Measurements from ENCODE around the gene TMEM82.

The TMEM82 gene

DNA sequence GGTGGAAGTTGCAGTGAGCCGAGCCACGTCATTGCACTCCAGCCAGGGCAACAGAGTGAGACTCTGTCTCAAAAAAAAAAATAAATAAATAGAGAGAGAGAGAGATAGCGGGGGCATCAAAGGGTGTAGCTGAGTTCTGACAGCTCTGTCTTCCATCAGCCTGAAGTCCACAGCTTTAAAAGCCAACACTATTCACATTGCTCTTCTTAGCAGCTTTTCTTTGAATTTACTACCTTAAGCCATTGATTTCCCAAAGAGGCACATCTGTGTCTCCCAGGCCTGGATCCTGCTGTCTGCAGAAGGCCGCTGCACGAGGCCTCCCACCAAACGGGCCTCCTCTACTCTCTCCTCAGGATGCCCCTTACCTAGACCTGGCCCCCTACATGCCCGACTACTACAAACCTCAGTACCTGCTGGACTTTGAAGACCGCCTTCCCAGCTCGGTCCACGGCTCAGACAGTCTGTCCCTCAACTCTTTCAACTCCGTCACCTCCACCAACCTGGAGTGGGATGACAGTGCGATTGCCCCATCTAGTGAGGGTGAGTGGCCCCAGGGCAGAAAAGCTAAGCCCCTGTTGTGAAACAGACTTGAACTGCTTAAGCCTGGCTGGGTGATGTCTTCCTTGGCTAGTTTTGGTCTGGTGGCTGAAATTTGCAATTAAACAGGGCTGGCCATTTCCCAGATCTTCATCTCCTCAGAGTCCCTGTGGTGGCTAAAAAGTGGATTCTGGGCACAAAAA lies 22.7 kb upstream of the TMEM82 start:
- DNase-seq (ENCODE audit: extremely low read depth, low read depth) = no peak
- TF ChIP-seq, protein P1, sequence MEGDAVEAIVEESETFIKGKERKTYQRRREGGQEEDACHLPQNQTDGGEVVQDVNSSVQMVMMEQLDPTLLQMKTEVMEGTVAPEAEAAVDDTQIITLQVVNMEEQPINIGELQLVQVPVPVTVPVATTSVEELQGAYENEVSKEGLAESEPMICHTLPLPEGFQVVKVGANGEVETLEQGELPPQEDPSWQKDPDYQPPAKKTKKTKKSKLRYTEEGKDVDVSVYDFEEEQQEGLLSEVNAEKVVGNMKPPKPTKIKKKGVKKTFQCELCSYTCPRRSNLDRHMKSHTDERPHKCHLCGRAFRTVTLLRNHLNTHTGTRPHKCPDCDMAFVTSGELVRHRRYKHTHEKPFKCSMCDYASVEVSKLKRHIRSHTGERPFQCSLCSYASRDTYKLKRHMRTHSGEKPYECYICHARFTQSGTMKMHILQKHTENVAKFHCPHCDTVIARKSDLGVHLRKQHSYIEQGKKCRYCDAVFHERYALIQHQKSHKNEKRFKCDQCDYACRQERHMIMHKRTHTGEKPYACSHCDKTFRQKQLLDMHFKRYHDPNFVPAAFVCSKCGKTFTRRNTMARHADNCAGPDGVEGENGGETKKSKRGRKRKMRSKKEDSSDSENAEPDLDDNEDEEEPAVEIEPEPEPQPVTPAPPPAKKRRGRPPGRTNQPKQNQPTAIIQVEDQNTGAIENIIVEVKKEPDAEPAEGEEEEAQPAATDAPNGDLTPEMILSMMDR (IDR thresholded peaks at IDR 0.05; ENCODE audit: low read depth, low read length) = no peak

DNA sequence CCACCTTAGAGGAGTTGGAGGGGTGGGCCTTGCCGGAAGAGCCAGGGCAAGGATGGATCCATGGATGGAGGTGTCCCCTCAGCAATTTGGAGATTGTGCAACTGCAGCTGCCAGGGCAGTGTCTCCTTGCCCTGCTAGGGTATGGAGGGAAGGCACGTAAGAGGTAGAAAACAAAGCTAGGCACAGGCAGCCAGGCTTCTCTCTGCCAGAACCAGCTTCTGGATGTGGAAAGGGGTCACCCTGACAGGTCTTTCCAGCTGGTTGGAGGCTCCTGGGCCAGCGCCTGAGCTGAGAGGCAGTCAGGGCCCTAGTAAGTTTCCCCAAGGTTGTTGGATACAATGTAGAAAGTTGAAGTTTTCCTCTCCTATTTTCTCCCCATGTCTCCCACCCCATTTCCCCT lies 21.4 kb upstream of the TMEM82 start:
- TF ChIP-seq, protein P1 (IDR thresholded peaks at IDR 0.05; ENCODE audit: low read depth, low read length) = no peak
- no peak for DNase-seq (ENCODE audit: extremely low read depth, low read depth)

DNA sequence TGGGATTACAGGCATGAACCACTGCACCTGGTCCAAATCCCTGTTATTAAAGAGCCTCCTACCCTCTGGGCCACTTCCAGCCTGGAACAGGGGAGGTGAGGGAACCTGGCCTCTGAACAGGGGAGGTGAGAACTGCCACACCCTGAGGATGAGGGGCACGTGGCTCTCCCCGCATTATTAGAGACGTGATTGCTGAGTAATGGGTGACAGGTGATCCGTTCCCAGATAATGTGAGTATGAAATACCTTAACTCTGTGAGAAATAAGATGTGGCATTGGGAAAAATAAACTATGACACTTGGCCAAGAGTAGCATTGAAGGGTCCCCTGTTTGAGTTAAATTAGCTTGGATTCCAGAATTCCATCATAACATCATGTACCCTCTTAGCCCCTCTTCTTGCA lies 19.9 kb upstream of the TMEM82 start:
- no peak for DNase-seq (ENCODE audit: extremely low read depth, low read depth)
- TF ChIP-seq, protein P1 (IDR thresholded peaks at IDR 0.05; ENCODE audit: low read depth, low read length) = no peak

DNA sequence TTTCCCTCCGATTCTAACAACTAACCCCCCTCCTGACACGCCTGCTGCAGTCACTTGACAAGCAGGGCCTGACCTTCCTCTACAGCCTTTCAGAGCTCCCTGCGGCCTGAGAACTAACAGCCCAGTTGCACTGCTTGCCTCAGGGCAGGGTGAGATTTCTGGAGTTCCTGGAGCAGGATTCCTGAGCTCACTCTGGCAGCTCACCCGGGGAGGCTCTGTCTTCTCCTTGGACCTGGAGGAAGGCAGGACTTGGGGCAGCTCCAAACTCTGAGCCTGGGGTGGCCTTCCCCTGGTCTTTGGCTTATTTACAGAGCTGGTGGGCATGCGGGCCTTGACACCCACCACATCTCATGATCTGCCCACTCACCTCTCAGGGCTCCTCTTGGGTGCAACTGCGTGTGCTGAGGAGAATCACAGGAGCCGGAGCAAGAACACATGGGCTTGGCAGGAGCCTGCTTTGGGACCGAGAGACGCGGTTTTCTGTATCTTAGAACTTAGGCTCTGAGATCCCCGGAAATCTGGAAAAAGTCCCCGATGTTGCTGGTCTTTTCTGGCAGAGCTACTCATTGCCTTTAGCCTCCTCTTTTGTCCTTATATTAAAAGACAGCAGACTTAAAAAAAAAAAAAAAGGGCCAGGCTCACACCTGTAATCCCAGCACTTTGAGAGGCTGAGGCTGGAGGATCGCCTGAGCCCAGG lies 19.3 kb upstream of the TMEM82 start:
- TF ChIP-seq, protein P1 (IDR thresholded peaks at IDR 0.05; ENCODE audit: low read depth, low read length) = no peak

DNA sequence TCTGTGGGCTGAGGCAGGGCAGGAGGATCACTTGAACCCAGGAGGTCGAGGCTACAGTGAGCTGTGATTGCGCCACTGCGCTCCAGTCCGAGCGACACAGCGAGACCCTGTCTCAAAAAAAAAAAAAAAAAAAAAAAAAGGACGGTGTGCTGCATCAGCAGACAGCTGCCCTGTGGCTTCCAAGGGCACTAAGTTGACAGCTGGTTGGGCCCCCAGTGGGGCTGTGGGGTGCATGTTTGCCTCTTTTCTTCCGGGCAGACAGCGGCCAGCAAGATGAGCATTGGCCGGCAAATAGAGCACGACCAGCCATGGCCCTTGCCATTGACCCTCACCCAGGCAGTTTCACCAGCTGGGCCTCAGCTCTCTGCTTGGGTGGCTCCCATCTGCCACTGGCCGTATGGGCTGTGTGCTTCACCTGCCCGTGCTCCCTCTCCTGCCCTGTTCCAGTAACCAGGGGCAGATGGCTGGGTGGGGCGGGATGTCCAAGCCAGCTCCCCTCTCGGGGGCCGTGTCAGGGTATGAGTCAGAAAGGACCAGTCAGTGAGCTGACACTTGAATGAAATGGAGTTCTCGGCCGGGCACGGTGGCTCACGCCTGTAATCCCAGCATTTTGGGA lies 18.6 kb upstream of the TMEM82 start:
- TF ChIP-seq, protein P1 (IDR thresholded peaks at IDR 0.05; ENCODE audit: low read depth, low read length) = no peak
- no peak for DNase-seq (ENCODE audit: extremely low read depth, low read depth)

More for the DNA sequence above, 19.3 kb upstream of the TMEM82 start:
- no peak for DNase-seq (ENCODE audit: extremely low read depth, low read depth)

DNA sequence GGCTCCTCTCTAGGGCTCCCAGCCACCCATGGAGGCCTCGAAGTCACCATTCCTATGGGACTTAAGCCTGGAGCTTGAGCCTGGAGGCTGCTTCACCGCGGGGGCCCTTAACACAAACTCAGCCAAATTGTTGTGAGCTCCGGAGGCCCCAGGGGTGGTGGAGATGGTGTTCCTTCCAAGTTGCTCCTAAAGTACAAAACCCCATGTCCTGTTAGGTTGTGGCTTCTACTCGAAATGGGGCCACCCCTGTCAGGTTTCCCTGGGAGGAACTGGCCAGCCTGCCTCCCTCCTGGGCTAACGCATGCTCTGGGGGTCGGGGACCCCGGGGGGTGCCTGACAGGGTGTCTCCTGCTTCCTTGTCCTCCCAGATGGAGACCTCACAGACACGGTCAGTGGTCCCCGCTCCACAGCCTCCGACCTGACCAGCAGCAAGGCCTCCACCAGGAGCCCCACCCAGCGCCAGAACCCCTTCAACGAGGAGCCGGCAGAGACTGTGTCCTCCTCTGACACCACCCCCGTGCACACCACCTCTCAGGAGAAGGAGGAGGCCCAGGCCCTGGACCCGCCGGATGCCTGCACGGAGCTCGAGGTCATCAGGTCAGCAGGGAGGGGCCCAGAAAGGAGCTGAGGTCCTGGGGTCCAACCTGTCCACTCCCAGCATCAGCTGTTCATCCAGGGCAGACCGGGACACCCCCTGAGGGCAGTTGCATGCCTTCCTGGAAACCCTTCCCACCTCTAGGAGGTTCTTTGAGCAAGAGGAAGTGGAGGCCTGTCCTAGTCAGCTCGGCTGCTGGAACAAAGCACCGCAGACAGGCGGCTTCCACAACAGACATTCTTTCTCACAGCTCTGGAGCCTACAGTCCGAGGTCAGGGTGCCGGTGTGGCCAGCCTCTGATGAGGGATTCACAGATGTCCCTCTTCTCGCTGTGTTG lies 17.1 kb upstream of the TMEM82 start:
- TF ChIP-seq, protein P1 (IDR thresholded peaks at IDR 0.05; ENCODE audit: low read depth, low read length) = no peak
- no peak for DNase-seq (ENCODE audit: extremely low read depth, low read depth)

Data from AG09319 (cell line).